C4-2B (cell line): ENCODE results near the gene PIM3.

Experiments
- H3K27ac ChIP-seq: fragments of 450-650 bp; 2 replicates; pipeline ENCODE4 v1.5.1; 2017
- ZFX ChIP-seq: fragments of 450-650 bp; IDR thresholded peaks from 2 replicates; pipeline ENCODE4 v1.6.1; 2017
- TF ChIP-seq, protein P1 (sequence below): fragments of 450-650 bp; conservative IDR thresholded peaks from 2 replicates; pipeline ENCODE4 v1.5.1; 2017; ENCODE audit warnings: mild to moderate bottlenecking

The PIM3 gene

DNA sequence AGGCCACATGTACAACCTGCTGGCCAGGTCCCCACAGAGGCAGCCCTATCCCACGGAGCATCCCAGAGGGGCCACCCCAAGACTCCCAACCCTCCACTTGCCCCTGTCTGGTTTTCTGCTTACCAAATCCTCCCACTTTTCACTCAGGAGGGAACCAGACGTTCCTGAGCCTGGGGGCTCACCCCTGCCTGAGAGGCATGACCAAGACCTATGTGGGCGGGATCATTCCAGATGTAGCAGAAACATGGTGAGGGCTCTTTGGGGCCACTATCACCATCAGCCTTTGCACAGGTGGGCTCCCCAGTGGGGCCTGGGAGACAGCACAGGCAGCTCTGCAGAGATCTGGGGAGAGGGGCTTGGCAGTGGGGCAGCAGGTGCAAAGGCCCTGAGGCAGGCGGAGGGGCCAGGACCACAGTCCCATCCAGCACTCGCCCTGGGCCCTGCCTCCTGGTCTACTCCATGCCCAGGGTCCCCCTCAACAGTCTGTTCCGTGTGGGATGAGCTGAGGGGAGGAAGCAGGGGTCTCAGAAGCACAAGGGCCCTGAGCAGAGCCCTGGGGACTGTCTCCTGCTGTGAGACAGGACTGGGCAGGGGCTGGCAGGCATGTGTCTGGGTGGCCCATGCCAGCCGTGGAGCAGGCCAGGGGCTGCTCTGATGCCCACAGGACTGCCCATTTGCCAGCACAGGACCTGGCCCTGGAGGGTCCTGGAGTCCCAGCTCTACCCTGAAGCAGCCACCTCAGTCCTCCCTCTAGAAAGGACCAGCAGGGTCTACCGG is 9.4 kb downstream of the PIM3 start:
- no peak overlapping the region for H3K27ac ChIP-seq

DNA sequence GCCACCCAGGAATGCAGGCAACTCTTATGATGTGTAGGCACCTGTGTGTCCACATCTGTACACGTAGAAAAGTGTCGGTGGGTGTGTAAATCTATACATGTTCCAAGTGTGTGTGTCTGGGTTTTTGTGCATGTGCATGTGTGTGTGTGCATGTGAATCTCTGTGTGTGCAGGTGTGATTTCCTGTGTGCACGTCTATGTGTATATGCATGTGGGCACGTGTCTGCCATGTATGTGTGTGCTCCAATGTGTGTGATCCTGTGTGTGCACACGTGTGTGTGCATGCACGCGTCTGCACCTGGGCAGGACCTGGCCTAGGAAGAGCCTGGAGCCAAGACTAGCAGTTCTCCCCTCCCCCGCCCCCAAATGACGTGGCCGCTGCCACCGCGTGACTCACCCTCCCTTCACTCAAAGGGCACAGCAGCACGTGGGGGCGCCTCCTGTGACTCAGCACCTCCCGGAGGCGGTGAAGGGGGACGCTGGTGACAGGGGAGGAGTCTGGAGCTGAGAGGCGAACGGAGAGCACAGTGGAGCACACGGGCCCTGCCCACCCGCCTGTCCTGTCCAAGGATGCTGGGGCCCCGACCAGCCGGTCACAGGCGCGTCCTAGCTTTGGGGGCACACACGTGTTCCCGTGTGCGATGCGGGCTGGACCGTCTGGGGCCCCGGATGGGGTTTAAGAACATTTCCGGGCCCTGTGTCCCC is 10.1 kb downstream of the PIM3 start:
- TF ChIP-seq, protein P1, sequence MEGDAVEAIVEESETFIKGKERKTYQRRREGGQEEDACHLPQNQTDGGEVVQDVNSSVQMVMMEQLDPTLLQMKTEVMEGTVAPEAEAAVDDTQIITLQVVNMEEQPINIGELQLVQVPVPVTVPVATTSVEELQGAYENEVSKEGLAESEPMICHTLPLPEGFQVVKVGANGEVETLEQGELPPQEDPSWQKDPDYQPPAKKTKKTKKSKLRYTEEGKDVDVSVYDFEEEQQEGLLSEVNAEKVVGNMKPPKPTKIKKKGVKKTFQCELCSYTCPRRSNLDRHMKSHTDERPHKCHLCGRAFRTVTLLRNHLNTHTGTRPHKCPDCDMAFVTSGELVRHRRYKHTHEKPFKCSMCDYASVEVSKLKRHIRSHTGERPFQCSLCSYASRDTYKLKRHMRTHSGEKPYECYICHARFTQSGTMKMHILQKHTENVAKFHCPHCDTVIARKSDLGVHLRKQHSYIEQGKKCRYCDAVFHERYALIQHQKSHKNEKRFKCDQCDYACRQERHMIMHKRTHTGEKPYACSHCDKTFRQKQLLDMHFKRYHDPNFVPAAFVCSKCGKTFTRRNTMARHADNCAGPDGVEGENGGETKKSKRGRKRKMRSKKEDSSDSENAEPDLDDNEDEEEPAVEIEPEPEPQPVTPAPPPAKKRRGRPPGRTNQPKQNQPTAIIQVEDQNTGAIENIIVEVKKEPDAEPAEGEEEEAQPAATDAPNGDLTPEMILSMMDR, result no peak
- TF ChIP-seq ZFX, result no peak
- H3K27ac ChIP-seq, result no peak overlapping the region

More for the DNA sequence above, 9.4 kb downstream of the PIM3 start:
- no peak for TF ChIP-seq ZFX
- TF ChIP-seq, protein P1, result no peak

DNA sequence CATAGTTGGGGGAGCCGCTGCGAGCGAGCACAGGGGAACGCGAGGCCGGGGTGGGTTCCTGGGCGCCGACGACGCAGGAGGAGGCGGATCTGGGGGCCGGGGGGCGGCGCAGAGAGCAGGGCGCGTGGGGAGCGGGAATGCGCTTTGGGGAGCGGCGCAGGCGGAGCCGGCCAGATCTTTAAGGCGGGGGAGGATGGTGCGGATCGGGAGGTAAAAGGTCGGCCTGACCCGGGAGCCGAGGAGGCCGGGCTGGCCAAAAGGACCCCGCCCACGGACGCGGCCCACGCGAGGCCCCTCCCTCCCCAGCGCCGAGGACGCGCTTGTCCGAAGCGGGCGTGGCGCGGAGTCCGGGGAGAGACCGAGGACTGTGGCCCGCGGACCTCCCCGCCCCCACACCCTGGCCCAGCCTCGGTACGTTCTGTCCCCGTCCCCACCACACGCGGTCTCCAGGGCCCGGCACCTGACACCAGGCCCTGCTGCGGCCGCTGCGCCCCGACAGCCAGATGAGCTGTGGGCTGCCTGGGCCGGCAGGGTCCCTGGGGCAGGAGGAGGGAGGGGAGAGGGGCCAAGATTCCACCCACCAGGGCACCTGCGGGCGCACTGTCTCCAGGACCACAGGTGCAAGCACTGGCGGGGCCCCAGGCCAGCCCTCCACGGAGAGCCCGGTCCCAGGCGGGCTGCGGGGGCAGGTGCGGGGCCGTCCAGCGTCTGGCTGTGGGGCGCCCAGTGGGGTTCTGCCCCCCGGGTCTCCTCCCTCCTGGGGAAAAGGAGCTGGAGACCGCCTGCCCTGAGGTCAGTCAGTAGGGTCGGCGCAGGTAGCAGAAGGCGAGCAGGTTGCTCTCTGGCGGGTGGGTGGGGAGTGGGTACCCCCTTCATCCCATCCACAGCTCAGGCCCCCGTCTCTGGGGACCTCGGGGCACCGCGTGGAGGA is 10.9 kb downstream of the PIM3 start:
- TF ChIP-seq, protein P1, result no peak
- TF ChIP-seq ZFX, result no peak

GRCh38 chr22:49972163-49973017 is 11.8 kb downstream of the PIM3 start:
- H3K27ac ChIP-seq, result no peak overlapping the region
- no peak for TF ChIP-seq ZFX
- TF ChIP-seq, protein P1, result no peak

More for the DNA sequence above, 10.9 kb downstream of the PIM3 start:
- no peak overlapping the region for H3K27ac ChIP-seq

DNA sequence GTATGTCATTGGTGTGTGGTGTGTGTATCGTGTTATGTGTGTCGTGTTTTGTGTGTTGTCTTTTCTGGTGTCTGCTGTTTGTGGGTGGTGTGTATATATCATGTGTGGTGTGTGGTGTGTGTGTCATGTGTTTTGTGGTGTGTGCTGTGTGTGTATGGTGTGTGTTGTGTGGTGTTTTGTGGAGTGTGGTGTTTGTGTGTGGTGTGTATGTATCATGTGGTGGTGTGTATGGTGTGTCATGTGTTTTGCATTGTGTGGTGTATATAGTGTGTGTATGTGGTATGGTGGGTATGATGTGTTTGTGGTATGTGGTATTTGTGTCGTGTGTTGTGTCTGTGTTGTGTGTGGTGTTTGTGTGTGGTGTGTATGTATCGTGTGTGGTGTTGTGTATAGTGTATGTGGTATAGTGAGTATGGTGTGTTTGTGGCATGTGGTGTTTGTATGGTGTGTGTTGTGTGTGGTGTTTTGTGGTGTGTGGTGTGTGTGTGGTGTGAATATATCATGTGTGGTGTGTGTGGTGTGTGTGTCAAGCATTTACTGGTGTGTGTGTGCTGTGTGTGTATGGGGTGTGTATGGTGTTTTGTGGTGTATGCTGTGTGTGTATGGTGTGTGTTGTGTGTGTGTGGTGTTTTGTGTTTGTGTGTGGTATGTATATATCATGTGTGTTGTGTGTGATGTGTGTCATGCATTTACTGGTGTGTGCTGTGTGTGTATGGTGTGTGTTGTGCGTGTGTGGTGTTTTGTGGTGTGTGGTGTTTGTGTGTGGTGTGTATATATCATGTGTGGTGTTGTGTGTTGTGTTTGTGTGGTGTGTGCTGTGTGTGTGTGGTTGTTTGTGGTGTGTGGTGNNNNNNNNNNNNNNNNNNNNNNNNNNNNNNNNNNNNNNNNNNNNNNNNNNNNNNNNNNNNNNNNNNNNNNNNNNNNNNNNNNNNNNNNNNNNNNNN is 12.7 kb downstream of the PIM3 start:
- no peak for TF ChIP-seq ZFX
- TF ChIP-seq, protein P1, result no peak
- no peak overlapping the region for H3K27ac ChIP-seq
